ENCODE results near the gene RNF19B.
"Not testable (repeated sequence)": the region's sequence is repeated elsewhere in the genome, so short reads cannot be mapped to it uniquely, and the experiment has no call there.

Gene RNF19B, protein sequence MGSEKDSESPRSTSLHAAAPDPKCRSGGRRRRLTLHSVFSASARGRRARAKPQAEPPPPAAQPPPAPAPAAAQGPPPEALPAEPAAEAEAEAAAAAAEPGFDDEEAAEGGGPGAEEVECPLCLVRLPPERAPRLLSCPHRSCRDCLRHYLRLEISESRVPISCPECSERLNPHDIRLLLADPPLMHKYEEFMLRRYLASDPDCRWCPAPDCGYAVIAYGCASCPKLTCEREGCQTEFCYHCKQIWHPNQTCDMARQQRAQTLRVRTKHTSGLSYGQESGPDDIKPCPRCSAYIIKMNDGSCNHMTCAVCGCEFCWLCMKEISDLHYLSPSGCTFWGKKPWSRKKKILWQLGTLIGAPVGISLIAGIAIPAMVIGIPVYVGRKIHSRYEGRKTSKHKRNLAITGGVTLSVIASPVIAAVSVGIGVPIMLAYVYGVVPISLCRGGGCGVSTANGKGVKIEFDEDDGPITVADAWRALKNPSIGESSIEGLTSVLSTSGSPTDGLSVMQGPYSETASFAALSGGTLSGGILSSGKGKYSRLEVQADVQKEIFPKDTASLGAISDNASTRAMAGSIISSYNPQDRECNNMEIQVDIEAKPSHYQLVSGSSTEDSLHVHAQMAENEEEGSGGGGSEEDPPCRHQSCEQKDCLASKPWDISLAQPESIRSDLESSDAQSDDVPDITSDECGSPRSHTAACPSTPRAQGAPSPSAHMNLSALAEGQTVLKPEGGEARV

GRCh38 chr1:32964461-32965250 lies at the start of gene RNF19B:
Gene RNF19B (minus strand): TSS chr1:32964809. CDS start chr1:32964685, 124 bp downstream.
- peak; percentile 89 for DNase-seq

- no peak for DNase-seq
Measured at GRCh38 chr1:33013791-33014190, 49.2 kb upstream of the RNF19B start.

DNA sequence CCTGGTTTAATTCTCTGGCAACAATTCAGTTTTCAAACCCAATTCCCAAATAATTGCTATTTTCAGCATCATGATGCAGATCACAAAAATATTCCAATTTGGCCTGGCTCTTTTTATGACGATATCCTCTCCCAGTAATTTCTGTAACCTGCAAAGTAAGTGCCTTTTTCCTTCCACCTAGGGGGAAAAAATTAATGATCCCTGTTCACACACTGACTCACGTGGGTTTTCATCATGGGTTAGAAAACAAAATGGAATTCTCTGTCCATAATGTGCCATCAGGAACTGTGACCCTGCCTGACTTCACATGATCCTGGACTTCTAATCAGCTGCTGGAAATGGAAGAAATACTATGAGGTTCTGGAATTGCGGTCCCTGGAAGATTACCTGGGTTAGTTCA lies 47.6 kb upstream of the RNF19B start:
- DNase-seq, result no peak

- DNase-seq, result no peak
Measured at GRCh38 chr1:33010932-33011731, 46.5 kb upstream of the RNF19B start.

- no peak for DNase-seq
Measured at GRCh38 chr1:33009561-33009960, 45.0 kb upstream of the RNF19B start.

DNA sequence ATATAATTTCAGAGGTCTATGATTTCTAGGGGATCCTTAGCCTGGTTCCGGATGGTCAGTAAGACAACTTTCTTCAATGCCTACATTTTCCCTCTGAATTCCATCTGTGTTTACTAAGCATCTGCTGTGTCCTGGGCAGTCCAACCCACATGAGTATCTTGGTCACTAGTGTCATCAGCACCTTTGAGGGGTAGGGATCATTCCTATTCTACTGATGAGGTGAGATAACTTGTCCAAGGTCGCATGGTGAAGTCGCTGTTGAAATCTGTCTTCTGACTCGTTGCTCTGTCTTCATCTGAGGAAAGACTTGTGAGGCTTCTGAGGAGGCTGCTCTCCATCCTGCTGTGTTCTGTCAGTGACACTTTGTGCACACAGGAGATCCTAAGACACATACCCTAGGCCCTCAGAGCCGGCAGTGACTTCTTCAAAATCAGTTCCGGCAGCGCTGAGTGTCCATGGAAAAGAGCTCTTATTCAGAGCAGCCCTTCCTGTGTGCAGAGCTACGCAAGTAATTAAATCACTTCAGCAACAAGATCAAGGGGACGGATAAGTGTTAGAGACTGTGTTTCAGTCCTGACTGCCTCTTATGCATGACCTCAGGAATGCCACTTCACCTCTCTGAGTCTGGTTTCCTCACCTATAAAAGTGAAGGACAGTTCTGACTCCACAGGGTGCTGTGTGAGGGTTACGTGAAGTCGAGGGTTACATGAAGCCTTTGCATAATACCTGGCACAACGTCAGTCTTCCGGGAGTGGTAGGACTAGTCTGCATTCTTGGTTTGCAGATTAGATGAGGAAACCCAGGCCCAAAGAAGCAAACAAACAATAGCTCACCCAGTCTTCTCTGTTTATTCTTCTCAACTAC lies 43.7 kb upstream of the RNF19B start:
- no peak for DNase-seq

DNA sequence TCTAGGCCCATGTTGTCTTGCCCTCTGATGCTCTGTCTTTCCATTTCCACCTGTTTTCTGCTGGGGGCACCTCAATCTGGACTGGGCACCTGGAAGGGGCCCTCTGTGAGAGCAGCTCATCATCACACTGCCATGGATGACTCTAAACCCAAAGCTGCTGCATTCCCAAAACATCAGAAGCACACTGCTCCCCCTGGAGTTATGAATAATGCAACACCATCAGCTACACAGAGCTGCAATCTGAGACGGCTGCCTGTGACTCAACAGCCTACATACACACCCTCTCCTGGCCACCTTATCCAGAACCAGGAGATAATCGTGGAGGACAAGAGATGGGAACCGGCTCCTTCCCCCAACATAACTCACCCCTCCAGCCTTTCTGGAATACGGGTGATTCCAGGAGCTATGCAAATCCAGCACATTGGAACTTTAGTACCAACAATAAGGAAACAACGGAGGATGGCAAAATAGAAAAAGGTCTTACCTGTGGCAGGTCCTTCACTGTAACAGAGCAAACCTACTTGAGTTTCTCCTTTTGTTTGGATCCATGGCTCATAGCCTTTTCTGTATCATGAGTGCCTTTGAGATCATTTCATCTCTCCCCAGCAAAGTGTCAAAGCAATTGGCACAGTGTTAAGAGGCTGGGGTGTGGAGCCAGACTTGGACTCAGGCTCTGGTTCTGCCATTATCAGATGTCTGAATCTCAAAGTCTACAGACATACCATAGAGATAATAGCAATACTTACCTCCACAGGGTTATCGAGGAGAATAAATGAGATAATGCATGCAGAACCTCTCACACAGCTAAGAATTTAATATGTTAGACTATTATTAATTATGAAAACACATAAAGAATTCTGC lies 42.8 kb upstream of the RNF19B start:
- DNase-seq, result no peak

DNA sequence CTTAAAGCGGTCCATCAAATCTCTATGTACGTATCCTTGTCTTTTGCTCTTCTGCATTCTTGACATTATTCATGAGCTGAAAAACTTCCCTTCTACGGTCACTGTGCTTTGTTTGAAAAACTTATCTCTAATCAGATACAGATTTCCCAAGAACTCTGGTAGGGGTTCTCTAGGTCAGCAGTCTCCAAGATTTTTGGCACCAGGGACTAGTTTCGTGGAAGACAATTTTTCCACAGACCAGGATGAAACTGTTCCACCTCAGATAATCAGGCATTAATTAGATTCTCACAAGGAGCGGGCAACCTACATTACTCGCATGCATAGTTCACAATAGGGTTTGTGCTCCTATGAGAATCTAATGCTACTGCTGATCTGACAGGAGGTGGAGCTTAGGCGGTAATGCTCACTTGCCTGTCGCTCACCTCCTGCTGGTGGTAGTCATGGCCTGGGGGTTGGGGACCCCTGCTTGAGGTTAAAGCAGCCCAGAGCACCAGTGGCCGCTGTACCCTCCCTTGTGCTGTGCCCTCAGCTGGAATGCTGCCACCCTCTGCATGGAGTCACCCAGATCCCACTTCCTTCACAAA lies 41.3 kb upstream of the RNF19B start:
- no peak for DNase-seq

GRCh38 chr1:33005117-33005837 lies 40.7 kb upstream of the RNF19B start:
- no peak for DNase-seq

- no peak for DNase-seq
Measured at GRCh38 chr1:33004613-33005012, 40.0 kb upstream of the RNF19B start.

DNA sequence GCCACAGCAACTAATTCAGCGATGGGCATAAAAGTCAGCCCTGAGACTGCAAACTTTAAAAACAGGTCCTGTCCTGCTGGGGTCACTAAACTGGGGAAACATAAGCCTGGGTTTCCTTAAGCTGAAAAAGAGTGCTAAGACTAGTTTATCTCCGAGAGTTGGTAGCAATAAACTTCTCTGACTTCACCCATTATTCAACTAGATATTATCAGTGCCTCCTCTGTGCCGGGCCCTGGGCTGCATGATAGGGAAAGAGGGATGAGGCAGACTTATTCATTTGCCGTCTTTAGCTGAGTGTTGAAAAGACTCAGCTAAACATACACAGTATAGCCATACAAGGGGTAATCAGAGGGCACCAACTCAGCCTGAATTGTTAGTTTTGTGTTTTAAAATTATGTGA lies 39.0 kb upstream of the RNF19B start:
- no peak for DNase-seq

DNA sequence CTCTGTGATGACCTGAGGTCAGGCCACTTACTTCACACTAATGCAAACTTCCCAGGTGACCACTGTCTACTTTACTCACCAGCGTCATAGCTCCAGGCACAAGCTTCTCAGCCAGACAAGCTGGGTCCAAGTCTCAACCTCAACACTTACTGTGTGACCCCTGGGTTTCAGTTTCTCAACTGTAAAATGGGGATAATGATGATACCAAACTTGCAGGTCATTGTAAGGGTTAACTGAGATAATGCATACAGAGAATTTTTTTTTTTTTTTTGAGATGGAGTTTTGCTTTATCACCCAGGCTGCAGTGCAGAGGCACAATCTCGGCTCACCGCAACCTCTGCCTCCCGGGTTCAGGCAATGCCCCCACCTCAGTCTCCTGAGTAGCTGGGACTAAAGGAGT lies 37.4 kb upstream of the RNF19B start:
- DNase-seq, result no peak

DNA sequence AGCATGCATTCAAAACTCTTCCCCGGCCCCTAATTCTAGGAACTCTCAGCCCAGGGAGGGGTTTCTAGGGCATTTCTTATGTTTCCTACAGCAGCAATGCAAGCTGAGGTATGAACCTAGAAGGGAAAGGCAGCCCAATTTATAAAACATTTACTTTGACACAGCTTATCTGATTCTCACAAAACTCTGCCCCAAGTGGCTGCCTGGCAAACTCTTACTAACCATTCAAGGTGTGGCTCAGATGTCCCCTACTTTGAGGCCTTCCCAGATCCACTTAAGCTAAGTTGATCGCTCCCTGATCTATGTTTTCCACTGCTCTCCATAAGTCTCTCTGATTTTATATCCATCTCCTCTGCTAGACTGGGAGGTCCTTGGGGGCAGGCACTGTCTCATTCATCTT lies 36.7 kb upstream of the RNF19B start:
- no peak for DNase-seq

- DNase-seq, result no peak
Measured at GRCh38 chr1:33000427-33001026, 35.9 kb upstream of the RNF19B start.

DNA sequence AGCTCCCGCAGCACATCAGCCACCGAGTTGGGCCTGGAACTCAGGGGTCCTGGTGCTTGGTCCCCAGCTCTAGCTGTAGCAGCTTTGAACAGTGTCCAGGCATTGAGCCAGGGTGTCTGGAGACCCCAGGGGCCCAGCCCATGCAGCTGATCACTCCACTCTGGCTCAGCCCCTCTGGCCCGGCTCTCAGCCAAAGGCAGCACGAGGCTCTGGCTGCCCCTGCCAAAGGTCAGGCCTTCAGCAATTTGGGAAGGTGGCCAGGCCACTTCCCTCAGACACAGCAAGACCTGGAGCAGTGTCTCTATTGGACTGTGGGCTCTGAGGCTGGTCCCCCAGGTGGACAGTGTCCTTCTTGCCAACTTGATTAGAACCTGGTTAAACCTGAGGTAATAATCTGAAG lies 34.4 kb upstream of the RNF19B start:
- no peak for DNase-seq

DNA sequence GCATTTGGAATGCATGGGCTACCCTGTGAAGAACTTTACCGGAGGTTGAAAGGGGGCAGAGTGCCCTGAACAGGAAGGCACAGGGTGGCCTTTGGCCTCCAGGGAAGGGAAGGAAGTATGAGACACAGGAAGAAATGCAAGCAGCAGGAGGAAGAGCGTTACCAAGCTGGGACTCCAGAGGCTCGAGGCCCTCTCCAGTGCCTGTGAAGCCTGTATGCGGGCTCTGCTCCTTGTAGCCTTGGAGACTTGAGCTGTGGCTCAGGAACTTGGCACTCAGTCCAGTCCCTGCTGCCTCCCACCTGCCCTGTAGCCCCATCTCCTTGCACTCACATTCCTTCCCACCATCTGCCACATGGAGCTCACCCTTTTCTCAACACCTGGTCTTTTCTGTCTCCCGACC lies 33.5 kb upstream of the RNF19B start:
- no peak for DNase-seq

GRCh38 chr1:32997381-32997891 lies 32.8 kb upstream of the RNF19B start:
- no peak for DNase-seq

- not testable (repeated sequence) for DNase-seq
Measured at GRCh38 chr1:32993324-32993636, 28.7 kb upstream of the RNF19B start.
